NB4 (cell line): ENCODE data around the gene SPECC1L.

Experiments
- POLR2A ChIP-seq: IDR thresholded peaks from 2 replicates; pipeline ENCODE4 v1.6.1; 2011; ENCODE audit warnings: mild to moderate bottlenecking; ENCODE audit not compliant: insufficient read length; ENCODE audit errors: extremely low read depth
- TF ChIP-seq, protein P1 (sequence below): IDR thresholded peaks from one replicate; pipeline ENCODE4 v1.5.1; 2012; ENCODE audit warnings: low read depth, low read length
- TF ChIP-seq, protein P2 (sequence below): IDR thresholded peaks from 2 replicates; pipeline ENCODE4 v1.6.1; 2011; ENCODE audit warnings: low read depth, low read length

DNA sequence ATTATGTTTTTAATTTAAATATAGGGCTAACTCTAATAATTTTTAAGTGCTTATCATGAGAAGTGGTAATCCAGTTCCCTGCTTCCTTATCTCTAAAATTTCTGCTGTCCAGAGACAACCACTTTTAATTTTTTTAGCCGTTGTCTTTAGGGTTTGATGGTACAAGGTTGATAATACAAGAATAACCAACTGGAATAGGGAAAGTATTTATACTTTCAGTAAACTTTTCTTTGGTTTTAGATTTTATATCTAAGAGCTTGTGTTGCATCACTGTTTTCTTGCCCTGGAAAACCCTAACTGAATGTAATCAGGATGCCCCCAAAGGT is 110.2 kb downstream of the SPECC1L start:
- TF ChIP-seq, protein P1, sequence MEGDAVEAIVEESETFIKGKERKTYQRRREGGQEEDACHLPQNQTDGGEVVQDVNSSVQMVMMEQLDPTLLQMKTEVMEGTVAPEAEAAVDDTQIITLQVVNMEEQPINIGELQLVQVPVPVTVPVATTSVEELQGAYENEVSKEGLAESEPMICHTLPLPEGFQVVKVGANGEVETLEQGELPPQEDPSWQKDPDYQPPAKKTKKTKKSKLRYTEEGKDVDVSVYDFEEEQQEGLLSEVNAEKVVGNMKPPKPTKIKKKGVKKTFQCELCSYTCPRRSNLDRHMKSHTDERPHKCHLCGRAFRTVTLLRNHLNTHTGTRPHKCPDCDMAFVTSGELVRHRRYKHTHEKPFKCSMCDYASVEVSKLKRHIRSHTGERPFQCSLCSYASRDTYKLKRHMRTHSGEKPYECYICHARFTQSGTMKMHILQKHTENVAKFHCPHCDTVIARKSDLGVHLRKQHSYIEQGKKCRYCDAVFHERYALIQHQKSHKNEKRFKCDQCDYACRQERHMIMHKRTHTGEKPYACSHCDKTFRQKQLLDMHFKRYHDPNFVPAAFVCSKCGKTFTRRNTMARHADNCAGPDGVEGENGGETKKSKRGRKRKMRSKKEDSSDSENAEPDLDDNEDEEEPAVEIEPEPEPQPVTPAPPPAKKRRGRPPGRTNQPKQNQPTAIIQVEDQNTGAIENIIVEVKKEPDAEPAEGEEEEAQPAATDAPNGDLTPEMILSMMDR = no peak
- TF ChIP-seq, protein P2, sequence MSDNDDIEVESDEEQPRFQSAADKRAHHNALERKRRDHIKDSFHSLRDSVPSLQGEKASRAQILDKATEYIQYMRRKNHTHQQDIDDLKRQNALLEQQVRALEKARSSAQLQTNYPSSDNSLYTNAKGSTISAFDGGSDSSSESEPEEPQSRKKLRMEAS = no peak
- no peak for TF ChIP-seq POLR2A
